ENCODE measurements around the gene ZNF2. TPM values are rescaled to one million over a fixed set of nuclear protein-coding genes. Genes with fewer than 3 reads are reported as not detected.
A peak's percentile ranks its signal among the peaks of the same experiment; 100 is the strongest.

ZNF2 gene
- total and polyA plus RNA-seq, 2 of the 13 experiments (the other 11 are each of a cell fraction or from before 2014, with no cell fraction given): 4.3 to 6.1 TPM

DNA sequence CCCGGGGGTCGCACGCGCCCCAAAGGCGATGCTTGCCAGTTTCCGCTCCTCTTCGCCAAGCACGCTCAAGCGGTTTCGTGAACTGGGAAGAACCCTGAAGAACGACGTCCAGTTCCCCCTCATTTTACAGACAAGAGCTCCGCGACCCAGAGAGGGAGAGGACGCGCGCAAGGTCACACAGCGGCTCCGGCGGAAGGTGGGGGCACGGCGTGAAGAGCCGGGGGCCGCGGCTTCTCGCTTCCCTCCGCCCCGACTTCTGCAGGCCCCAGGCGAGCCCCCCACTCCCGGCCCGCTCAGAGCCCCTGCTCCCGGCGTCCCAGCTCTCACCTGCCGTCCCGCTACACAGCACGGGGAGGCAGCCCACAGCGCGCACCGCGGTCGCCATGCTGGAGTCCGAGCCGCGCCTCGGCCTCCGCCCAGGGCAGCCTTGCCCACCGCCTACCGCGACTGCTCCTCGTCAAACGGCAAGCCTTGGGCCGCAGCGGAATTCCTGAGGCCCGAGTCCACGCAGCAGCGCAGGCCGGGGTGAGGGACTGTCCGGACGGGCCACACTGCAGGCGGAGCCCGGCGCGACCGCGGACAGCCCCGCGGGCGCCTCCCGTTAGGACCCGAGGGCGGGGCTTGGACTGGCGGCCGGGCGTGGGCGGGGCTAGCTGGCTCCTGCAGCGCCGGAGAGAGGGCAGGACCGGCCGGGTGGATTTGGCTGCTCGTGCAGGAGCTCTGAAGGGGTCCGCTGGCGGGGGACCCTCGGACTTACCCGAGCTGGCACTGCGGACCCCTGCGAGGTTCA is 44.0 kb upstream of the ZNF2 start, which contains the start of gene MRPS5 (continued):
- TF ChIP-seq, protein P1, sequence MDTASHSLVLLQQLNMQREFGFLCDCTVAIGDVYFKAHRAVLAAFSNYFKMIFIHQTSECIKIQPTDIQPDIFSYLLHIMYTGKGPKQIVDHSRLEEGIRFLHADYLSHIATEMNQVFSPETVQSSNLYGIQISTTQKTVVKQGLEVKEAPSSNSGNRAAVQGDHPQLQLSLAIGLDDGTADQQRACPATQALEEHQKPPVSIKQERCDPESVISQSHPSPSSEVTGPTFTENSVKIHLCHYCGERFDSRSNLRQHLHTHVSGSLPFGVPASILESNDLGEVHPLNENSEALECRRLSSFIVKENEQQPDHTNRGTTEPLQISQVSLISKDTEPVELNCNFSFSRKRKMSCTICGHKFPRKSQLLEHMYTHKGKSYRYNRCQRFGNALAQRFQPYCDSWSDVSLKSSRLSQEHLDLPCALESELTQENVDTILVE (CRISPR knock-in tag; IDR thresholded peaks at IDR 0.05): 0 out of 2 replicates have a peak, but pooled peaks have one; percentile 40
- TF ChIP-seq ZNF460 (CRISPR knock-in tag; IDR thresholded peaks at IDR 0.05; ENCODE audit: borderline replicate concordance) (no peak; the same call in 1 of the 2 replicates), SNRNP70 (IDR thresholded peaks at IDR 0.05; ENCODE audit: low read depth, low read length) (no peak), MTF1 (CRISPR knock-in tag; IDR thresholded peaks at IDR 0.05) (no peak), ZNF382 (CRISPR knock-in tag; IDR thresholded peaks at IDR 0.05; ENCODE audit: borderline replicate concordance) (no peak), ARHGAP35 (CRISPR knock-in tag; IDR thresholded peaks at IDR 0.05; ENCODE audit: borderline replicate concordance) (peak; percentile 93), CC2D1A (CRISPR knock-in tag; IDR thresholded peaks at IDR 0.05) (peak; percentile 83; the same call in 1 of the 2 replicates), ZMAT3 (CRISPR knock-in tag; conservative IDR thresholded peaks at IDR 0.05) (peak; percentile 89), CENPT (CRISPR knock-in tag; IDR thresholded peaks at IDR 0.05; ENCODE audit: low read depth) (peak; percentile 85), PHF8 (CRISPR knock-in tag; IDR thresholded peaks at IDR 0.05) (peak; percentile 99), NR3C1 (CRISPR knock-in tag; IDR thresholded peaks at IDR 0.05) (no peak), YEATS4 (CRISPR knock-in tag; IDR thresholded peaks at IDR 0.05; ENCODE audit: borderline replicate concordance) (peak; percentile 99), HOXA7 (CRISPR knock-in tag; IDR thresholded peaks at IDR 0.05) (no peak), ZNF781 (CRISPR knock-in tag; IDR thresholded peaks at IDR 0.05; ENCODE audit: borderline replicate concordance, not compliant biosample characterization) (no peak), ZNF331 (CRISPR knock-in tag; IDR thresholded peaks at IDR 0.05) (peak; percentile 69; the same call in 1 of the 2 replicates)
- TF ChIP-seq, protein P2, sequence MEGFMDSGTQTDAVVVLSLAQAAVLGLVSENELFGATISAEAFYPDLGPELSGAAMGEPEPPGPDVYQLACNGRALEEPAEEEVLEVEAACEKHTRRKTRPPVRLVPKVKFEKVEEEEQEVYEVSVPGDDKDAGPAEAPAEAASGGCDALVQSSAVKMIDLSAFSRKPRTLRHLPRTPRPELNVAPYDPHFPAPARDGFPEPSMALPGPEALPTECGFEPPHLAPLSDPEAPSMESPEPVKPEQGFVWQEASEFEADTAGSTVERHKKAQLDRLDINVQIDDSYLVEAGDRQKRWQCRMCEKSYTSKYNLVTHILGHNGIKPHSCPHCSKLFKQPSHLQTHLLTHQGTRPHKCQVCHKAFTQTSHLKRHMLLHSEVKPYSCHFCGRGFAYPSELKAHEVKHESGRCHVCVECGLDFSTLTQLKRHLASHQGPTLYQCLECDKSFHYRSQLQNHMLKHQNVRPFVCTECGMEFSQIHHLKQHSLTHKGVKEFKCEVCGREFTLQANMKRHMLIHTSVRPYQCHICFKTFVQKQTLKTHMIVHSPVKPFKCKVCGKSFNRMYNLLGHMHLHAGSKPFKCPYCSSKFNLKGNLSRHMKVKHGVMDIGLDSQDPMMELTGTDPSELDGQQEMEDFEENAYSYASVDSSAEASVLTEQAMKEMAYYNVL (CRISPR knock-in tag; IDR thresholded peaks at IDR 0.05; ENCODE audit: borderline replicate concordance): no peak
- TF ChIP-seq, protein P3, sequence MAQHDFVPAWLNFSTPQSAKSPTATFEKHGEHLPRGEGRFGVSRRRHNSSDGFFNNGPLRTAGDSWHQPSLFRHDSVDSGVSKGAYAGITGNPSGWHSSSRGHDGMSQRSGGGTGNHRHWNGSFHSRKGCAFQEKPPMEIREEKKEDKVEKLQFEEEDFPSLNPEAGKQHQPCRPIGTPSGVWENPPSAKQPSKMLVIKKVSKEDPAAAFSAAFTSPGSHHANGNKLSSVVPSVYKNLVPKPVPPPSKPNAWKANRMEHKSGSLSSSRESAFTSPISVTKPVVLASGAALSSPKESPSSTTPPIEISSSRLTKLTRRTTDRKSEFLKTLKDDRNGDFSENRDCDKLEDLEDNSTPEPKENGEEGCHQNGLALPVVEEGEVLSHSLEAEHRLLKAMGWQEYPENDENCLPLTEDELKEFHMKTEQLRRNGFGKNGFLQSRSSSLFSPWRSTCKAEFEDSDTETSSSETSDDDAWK (CRISPR knock-in tag; IDR thresholded peaks at IDR 0.05): no peak
- TF ChIP-seq, protein P4, sequence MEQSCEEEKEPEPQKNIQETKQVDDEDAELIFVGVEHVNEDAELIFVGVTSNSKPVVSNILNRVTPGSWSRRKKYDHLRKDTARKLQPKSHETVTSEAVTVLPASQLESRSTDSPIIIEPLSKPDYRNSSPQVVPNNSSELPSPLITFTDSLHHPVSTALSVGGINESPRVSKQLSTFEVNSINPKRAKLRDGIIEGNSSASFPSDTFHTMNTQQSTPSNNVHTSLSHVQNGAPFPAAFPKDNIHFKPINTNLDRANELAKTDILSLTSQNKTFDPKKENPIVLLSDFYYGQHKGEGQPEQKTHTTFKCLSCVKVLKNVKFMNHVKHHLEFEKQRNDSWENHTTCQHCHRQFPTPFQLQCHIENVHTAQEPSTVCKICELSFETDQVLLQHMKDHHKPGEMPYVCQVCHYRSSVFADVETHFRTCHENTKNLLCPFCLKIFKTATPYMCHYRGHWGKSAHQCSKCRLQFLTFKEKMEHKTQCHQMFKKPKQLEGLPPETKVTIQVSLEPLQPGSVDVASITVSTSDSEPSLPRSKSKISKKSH (CRISPR knock-in tag; IDR thresholded peaks at IDR 0.05; ENCODE audit: borderline replicate concordance): peak; percentile 92; the same call in 1 of the 2 replicates
- TF ChIP-seq, protein P5, sequence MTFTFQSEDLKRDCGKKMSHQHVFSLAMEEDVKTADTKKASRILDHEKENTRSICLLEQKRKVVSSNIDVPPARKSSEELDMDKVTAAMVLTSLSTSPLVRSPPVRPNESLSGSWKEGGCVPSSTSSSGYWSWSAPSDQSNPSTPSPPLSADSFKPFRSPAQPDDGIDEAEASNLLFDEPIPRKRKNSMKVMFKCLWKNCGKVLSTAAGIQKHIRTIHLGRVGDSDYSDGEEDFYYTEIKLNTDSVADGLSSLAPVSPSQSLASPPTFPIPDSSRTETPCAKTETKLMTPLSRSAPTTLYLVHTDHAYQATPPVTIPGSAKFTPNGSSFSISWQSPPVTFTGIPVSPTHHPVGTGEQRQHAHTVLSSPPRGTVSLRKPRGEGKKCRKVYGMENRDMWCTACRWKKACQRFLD (CRISPR knock-in tag; IDR thresholded peaks at IDR 0.05; ENCODE audit: borderline replicate concordance): peak; percentile 99; the same call in 1 of the 2 replicates
- TF ChIP-seq, protein P6, sequence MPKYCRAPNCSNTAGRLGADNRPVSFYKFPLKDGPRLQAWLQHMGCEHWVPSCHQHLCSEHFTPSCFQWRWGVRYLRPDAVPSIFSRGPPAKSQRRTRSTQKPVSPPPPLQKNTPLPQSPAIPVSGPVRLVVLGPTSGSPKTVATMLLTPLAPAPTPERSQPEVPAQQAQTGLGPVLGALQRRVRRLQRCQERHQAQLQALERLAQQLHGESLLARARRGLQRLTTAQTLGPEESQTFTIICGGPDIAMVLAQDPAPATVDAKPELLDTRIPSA (CRISPR knock-in tag; IDR thresholded peaks at IDR 0.05; ENCODE audit: borderline replicate concordance): no peak; the same call in 1 of the 2 replicates

All from HepG2 (cell line).